Activated CD4-positive, alpha-beta T cell treated with anti-CD3 and anti-CD28 coated beads, Interleukin-2, amount 10 ng/mL, durations not matched to agents 7 days and 5 days (primary cell): Measurements from ENCODE around the gene UCP2. TPM values are rescaled to one million over a fixed set of nuclear protein-coding genes. Genes with fewer than 3 reads are reported as not detected.
"Not testable (repeated sequence)": the region's sequence is repeated elsewhere in the genome, so short reads cannot be mapped to it uniquely, and the experiment has no call there.

Experiments
- CTCF ChIA-PET: fragments of 350-600 bp; sonication (Branson Sonifier 250); formaldehyde crosslinking; loops from one replicate; lab custom pipeline; 2021; ENCODE audit warnings: antibody characterized with exemption; lab: Charles Lee
- POLR2A ChIA-PET: fragments of 350-600 bp; sonication (Branson Sonifier 250); formaldehyde crosslinking; loops from one replicate; lab custom pipeline; 2021; ENCODE audit warnings: antibody characterized with exemption; lab: Charles Lee
- DNase-seq: peaks from one replicate; pipeline ENCODE4 v3.0.0-alpha.2; 2020
- H3K27ac Mint-ChIP-seq: one replicate; pipeline ENCODE4 v1.8.0; 2021; ENCODE audit warnings: mild to moderate bottlenecking, moderate library complexity, mixed read lengths
- H3K27me3 Mint-ChIP-seq: one replicate; pipeline ENCODE4 v1.8.0; 2021; ENCODE audit warnings: mixed read lengths
- H3K36me3 Mint-ChIP-seq: one replicate; pipeline ENCODE4 v1.8.0; 2021; ENCODE audit warnings: low read depth, mixed read lengths
- H3K4me1 Mint-ChIP-seq: one replicate; pipeline ENCODE4 v1.8.0; 2021; ENCODE audit warnings: mixed read lengths
- H3K4me3 Mint-ChIP-seq: one replicate; pipeline ENCODE4 v1.8.0; 2021; ENCODE audit warnings: mild to moderate bottlenecking, moderate library complexity, mixed read lengths
- H3K9me3 Mint-ChIP-seq: one replicate; pipeline ENCODE4 v1.8.0; 2021; ENCODE audit warnings: mixed read lengths
- total RNA-seq, 2 experiments: library from RNA; stranded (reverse); gene quantifications; one replicate each; pipeline ENCODE4 v1.2.3, GENCODE V29; 2021

The UCP2 gene
- total RNA-seq, 2 experiments from 2014 or later: 326 to 344 TPM

DNA sequence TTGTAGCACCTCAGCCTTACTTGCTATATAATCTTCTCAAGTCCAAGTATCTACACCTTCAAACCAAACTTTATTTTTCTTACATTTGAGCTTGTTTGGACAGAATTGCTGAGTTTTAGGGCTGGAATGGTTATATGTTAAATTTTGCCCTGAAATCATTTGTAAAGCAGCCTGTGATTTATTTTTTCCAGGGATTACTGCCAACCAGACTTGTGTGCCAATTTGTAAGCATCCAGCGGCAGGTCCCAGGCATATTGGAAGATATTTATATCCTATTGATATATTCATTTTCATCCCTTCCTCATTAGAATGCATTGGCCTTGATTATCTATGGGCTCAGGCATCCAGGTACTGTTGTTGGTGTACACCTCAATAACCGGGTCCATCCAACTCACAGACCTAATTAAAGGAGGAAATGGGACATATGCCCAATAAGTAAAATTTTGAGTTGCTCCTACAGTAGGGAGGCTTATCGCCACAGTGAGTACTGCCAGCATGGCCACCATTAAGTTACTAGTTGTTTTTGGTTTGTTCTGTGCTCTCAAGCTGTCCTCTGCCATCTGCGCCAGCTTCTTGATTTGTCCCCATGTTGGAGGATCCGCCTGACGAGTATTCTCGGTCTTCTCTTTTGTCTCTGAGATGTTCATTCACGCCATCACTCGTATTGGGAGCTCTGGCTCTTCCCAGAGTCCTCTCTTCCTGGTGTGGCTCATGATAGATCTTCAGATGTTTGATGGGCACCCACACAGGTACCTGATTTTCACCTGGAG lies 41.7 kb downstream of the UCP2 start:
- no peaks in the 10 kb centered on the region for H3K4me1 Mint-ChIP-seq
- CTCF ChIA-PET: interaction anchor here (1.0 kb wide), 1 partner anchor 11 kb away, joined by 3 read pairs; no protein-coding TSS in a partner anchor

DNA sequence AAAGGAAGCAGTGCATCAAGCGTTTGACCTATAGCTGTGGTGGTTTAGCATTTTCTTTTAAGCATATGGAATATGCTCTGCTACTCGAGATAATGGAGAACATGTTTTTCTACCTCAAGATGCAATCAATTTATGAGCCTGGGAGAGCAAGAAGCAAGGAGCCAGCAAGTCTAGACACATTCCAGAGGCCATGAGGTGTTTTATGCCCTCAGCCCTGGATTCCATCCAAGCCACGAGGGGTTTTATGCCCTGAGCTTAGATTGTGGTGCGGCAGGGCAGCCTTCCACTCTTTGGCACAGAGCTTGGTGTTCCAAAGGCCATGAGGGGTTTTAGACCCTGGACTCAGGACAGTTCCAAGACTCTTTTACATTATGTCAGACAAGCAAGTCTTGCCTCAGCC lies 43.5 kb downstream of the UCP2 start:
- H3K27ac Mint-ChIP-seq: no peak overlapping the region
- ChIA-PET CTCF (interaction anchor here (0.9 kb wide), 1 partner anchor 19 kb away, joined by 3 read pairs; no protein-coding TSS in a partner anchor), POLR2A (no interaction called here)
- DNase-seq: no peak
- H3K9me3 Mint-ChIP-seq: peaks cover 5% of the 10 kb centered on the region
- peaks cover 2% of the 10 kb centered on the region for H3K36me3 Mint-ChIP-seq
- H3K4me3 Mint-ChIP-seq: no peak overlapping the region
- H3K27me3 Mint-ChIP-seq: no peaks in the 10 kb centered on the region
- no peaks in the 10 kb centered on the region for H3K4me1 Mint-ChIP-seq

More for the DNA sequence above, 41.7 kb downstream of the UCP2 start:
- Mint-ChIP-seq H3K27me3 (no peaks in the 10 kb centered on the region), H3K4me3 (no peak overlapping the region), H3K27ac (no peak overlapping the region), H3K36me3 (peaks cover 2% of the 10 kb centered on the region), H3K9me3 (peaks cover 5% of the 10 kb centered on the region)
- POLR2A ChIA-PET: no interaction called here
- DNase-seq: no peak

DNA sequence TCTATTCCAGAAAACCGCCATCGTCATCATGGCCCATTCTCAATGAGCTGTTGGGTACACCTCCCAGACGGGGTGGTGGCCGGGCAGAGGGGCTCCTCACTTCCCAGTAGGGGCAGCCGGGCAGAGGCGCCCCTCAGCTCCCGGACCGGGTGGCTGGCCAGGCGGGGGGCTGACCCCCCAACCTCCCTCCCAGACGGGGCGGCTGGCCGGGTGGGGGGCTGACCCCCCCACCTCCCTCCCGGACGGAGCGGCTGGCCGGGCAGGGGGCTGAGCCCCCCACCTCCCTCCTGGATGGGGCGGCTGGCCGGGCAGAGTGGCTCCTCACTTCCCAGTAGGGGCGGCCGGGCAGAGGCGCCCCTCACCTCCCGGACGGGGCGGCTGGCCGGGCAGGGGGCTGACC lies 46.6 kb downstream of the UCP2 start:
- DNase-seq, POLR2A ChIA-PET, H3K36me3 Mint-ChIP-seq, H3K27me3 Mint-ChIP-seq, H3K4me3 Mint-ChIP-seq, H3K9me3 Mint-ChIP-seq, H3K4me1 Mint-ChIP-seq, CTCF ChIA-PET, H3K27ac Mint-ChIP-seq: not testable (repeated sequence)

DNA sequence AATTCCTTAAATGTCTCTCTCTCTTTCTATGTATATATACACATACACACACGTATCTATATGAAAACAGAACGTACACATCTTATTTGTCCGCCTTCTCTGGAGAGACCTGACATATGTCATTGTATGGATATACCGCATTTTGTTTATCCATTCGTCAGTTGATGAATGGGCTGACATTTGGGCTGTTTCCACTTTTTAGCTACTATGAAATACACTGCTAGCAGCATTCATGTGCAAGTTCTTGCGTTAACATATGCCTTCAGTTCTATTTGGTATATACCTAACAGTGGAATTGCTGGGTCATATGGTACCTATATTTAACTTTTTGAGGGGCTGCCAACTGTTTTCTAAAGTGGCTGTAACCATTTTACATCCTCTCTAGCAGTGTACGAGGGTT lies 49.9 kb downstream of the UCP2 start:
- Mint-ChIP-seq H3K27ac (no peak overlapping the region), H3K36me3 (peaks cover 9% of the 10 kb centered on the region), H3K9me3 (no peaks in the 10 kb centered on the region), H3K4me3 (no peak overlapping the region), H3K27me3 (no peaks in the 10 kb centered on the region), H3K4me1 (no peaks in the 10 kb centered on the region)
- ChIA-PET CTCF (no interaction called here), POLR2A (no interaction called here)
- DNase-seq: no peak

DNA sequence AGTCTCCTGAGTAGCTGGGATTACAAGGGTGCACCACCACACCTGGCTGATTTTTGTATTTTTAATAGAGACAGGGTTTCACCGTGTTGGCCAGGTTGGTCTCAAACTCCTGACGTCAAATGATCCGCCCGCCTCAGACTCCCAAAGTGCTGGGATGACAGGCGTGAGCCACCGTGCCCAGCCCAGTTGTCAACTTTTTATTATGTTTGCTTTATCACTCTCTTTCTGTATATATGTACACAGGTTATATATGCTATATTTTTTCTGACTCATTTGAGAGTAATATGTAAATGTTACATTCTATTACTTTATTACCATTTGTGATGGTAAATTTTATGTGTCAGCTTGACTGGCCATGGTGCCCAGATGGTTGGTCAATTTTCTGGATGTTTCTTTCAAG lies 50.7 kb downstream of the UCP2 start:
- H3K36me3 Mint-ChIP-seq: peaks cover 17% of the 10 kb centered on the region

DNA sequence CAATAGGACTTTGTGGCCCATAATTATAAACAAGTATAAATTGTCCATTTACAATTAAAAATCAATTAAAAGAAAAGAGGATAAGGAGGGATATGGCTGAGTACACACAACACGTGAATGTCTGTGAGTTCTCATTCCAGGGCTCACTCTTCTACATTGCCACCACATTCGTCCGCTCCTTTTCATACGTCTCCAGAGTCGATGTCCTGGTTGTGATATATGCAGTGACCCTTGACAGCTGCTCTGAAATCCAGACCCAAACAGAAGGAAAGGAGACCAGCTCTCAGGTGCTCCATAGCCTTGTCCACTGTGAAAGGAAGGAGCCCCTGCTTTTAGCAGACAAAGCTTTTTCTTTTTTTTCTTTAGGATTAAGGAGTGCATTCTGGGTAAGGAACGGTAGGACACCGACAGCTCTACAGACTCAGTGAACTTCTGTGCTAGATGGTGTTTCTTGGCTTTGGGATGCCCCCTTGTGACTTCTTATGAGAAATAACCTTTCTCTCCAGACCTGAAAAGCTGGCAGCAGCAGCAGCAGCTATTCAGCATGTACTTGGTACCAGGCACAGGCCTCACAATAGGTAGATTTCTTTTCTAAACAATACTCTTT lies 51.5 kb downstream of the UCP2 start:
- Mint-ChIP-seq H3K36me3 (peaks cover 23% of the 10 kb centered on the region), H3K4me3 (no peak overlapping the region), H3K4me1 (no peaks in the 10 kb centered on the region), H3K27me3 (no peaks in the 10 kb centered on the region), H3K9me3 (no peaks in the 10 kb centered on the region), H3K27ac (peak overlapping the region; percentile 60)
- CTCF ChIA-PET: interaction anchor here (0.6 to 1.1 kb wide), 3 partner anchors 22 to 305 kb away, joined by 4 to 5 read pairs (median 5); partner anchors contain the start of gene RAB6A
- DNase-seq: peak; percentile 37
- POLR2A ChIA-PET: interaction anchor here (0.6 kb wide), 1 partner anchor 19 kb away, joined by 4 read pairs; no protein-coding TSS in a partner anchor

More for the DNA sequence above, 50.7 kb downstream of the UCP2 start:
- CTCF ChIA-PET: interaction anchor here (0.6 to 1.1 kb wide), 3 partner anchors 23 to 306 kb away, joined by 4 to 5 read pairs (median 5); partner anchors contain the start of gene RAB6A
- POLR2A ChIA-PET: interaction anchor here (0.7 kb wide), 1 partner anchor 951 kb away, joined by 3 read pairs; no protein-coding TSS in a partner anchor
- no peak overlapping the region for H3K27ac Mint-ChIP-seq
- H3K27me3 Mint-ChIP-seq: no peaks in the 10 kb centered on the region
- no peak for DNase-seq
- H3K4me1 Mint-ChIP-seq: no peaks in the 10 kb centered on the region
- no peak overlapping the region for H3K4me3 Mint-ChIP-seq
- H3K9me3 Mint-ChIP-seq: no peaks in the 10 kb centered on the region

DNA sequence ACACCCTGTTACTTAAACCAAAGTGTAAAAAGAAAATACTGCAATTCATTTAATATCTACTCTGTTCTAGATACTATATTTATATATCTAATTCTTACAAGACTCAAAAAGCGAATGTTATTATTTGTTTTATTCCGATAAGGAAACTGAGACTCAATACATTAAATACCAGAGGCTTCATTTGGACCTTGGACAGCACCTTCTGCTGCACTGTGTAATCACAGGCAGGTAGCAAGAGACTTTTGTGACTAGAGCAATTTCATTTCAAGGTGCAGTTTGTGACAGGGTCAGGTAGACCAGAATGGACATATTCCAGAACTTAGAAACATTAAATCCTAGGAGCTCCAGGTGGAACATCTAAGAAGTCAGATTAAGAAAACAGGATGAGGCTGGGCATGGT lies 53.3 kb downstream of the UCP2 start:
- no peak overlapping the region for H3K4me3 Mint-ChIP-seq
- DNase-seq: no peak
- H3K36me3 Mint-ChIP-seq: peaks cover 25% of the 10 kb centered on the region
- H3K27me3 Mint-ChIP-seq: no peaks in the 10 kb centered on the region
- no peaks in the 10 kb centered on the region for H3K9me3 Mint-ChIP-seq
- no peaks in the 10 kb centered on the region for H3K4me1 Mint-ChIP-seq
- CTCF ChIA-PET: interaction anchor here (0.5 to 1.5 kb wide), 4 partner anchors 12 to 268 kb away, joined by 3 read pairs; no protein-coding TSS in a partner anchor
- no peak overlapping the region for H3K27ac Mint-ChIP-seq
- POLR2A ChIA-PET: no interaction called here

Other genes starting within 250 kb of the UCP2 start
- gene RAB6A, start 221.8 kb downstream of the UCP2 start, total RNA-seq: 10 to 100 TPM; 82.1 to 83.8 TPM
- 10 to 100 TPM; 50.5 to 50.9 TPM for gene MRPL48, start 195.0 kb downstream of the UCP2 start, total RNA-seq
- gene COA4, start 106.0 kb downstream of the UCP2 start, total RNA-seq: 10 to 100 TPM; 54.4 to 60.6 TPM
- gene PAAF1, start 105.8 kb downstream of the UCP2 start, total RNA-seq: 10 to 100 TPM; 17.0 to 17.2 TPM
- gene DNAJB13, start 31.8 kb downstream of the UCP2 start, total RNA-seq: under 1 TPM; 0.15 to 0.31 TPM
- 1 to 10 TPM; 2.5 to 3.2 TPM for gene UCP3, start 26.2 kb upstream of the UCP2 start, total RNA-seq
- 10 to 100 TPM; 34.0 to 39.1 TPM for gene C2CD3, start 188.2 kb upstream of the UCP2 start, total RNA-seq
- 10 to 100 TPM; 21.3 to 25.9 TPM for gene PPME1, start 188.4 kb upstream of the UCP2 start, total RNA-seq